ENCODE measurements around the gene OSBPL10.

Gene OSBPL10

DNA sequence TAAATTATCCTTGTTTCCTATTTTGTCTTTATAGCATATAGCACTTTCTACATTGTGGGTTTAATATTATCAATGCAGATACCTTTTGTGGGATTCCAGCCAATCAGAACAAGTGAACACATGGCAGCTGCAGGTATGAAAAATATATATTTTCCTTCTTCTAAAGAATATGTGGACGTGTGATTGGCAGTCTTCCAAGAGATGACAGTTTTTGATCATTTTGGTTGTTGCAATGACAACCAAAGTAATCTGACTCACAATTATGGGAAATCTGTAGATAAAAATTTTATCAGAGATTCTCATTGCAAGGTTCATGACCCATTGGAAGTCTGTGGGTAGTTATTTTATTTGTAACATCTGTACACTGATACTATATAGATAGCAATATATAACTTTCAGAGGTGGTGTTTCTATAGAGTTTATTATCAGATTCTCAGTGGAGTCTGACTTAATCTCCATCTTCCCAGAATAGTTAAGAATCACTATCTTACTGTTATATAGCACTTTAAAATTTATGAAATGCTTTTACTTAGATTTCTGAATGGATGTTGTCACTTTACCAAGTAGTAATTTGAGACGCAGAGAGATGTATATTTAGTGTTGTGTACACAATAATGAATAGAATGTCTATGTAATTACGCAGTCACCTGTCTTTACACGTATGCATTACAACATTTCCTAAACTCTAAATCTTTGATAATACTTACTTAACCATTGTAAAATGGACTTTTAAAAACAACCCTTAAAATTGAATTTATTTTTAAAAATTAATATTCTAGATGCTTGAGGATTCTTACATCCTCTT, 365.8 kb downstream of the OSBPL10 start:
- DNase-seq (ENCODE audit: low read depth in 2 of 2): no peak

DNA sequence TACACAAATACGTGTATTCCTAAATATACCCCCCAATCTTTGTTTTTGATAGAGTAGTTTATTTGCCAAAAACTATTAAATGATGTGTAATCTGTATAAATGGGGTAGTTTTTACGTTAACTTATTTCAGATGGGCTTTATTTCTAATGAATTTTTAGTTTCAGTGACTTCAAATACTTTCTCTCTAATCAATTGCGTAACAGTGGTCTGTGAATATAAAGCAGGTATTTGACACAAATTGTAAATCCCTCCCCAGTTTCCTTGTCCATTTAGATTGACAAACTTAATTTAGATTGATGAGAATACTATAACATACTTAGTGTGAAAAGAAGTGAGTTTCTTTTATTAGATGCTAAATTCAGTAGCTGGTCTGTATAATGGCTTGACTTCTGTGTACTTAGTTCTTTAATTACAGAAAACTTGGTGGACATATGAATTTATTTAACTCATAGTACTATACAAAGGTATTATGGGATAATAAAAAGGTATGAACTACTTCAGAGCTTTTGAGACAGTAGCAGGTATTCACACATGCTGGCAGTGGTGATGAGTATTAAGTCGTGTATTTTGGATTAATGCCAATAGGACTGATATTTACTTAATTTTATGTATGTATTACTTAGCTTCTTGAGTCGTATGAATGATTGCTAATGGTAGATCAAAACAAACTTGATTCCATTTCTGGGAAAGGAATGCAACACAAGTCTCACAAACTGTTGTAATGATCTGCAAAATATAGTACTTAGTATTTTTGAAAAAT, 366.7 kb downstream of the OSBPL10 start:
- no peak for DNase-seq (ENCODE audit: low read depth in 2 of 2)

DNA sequence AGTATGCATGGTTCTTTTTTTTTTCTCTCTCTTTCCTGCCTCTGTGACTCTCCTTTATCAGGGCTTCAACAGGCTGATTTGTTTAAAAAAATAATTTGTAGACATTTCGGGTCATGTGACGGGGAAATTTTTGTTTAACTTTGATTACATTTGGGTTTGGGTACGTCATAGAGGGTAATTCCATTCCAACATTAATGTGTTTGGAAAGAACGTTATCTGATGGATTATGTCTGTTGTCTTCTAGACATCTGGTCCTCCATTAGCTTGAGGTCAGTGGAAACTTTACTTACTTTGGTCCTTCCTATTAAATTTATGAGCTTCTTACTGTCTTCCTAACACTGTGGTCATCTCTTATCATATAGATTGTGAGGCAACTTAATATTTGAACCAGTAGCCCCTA, 367.4 kb downstream of the OSBPL10 start:
- DNase-seq (ENCODE audit: low read depth in 2 of 2): no peak

DNA sequence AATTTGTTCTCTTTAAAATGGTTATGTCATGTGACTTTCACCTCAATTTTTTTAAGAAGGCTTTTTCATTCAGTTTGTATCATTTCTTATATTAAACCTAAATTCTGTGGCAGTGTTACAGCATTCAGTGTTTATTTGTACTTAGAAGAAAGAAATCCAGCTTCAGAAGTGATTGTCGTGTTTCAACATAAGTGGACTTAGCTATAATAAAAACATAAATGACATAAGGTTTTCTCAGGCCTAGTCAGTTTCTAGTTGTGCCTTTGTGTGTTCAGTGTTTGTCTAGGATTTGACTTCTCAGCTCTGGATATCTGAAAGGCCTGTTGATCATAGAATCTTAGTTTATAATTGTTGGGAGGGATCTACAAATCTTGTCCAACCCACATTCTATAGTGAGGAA, 367.9 kb downstream of the OSBPL10 start:
- DNase-seq (ENCODE audit: low read depth in 2 of 2): no peak
